WTC11 (cell line): ENCODE measurements around the gene CFAP20. TPM values are rescaled to one million over a fixed set of nuclear protein-coding genes. Genes with fewer than 3 reads are reported as not detected.

Experiments
- ATAC-seq: fragments of 200-7000 bp; cut with Tn5 transposase; 2 replicates; pipeline ENCODE4 v1.10.0; 2021; ENCODE audit warnings: mild to moderate bottlenecking, moderate library complexity
- CTCF ChIA-PET: fragments of 300-600 bp; sonication (Branson Sonifier 250); formaldehyde crosslinking; loops from one replicate; lab custom pipeline; 2021; ENCODE audit warnings: antibody characterized with exemption; lab: Charles Lee
- POLR2A ChIA-PET: fragments of 350-600 bp; sonication (Branson Sonifier 250); formaldehyde crosslinking; loops from one replicate; lab custom pipeline; 2021; ENCODE audit warnings: antibody characterized with exemption; lab: Charles Lee
- DNase-seq: peaks from one replicate; pipeline ENCODE4 v3.0.0; 2021; ENCODE audit warnings: low spot score
- H3K27ac Mint-ChIP-seq: 2 replicates; pipeline ENCODE4 v1.8.0; 2021; ENCODE audit warnings: mixed read lengths
- H3K27me3 Mint-ChIP-seq: 2 replicates; pipeline ENCODE4 v1.8.0; 2021; ENCODE audit warnings: low read depth, mild to moderate bottlenecking, moderate library complexity, mixed read lengths
- H3K36me3 Mint-ChIP-seq: 2 replicates; pipeline ENCODE4 v1.8.0; 2021; ENCODE audit warnings: mixed read lengths
- H3K4me1 Mint-ChIP-seq: 2 replicates; pipeline ENCODE4 v1.8.0; 2022; ENCODE audit warnings: mixed read lengths
- H3K4me3 Mint-ChIP-seq: 2 replicates; pipeline ENCODE4 v1.8.0; 2021; ENCODE audit warnings: mild to moderate bottlenecking, moderate library complexity, mixed read lengths
- H3K9me3 Mint-ChIP-seq: 2 replicates; pipeline ENCODE4 v1.8.0; 2021; ENCODE audit warnings: mixed read lengths
- CREB1 ChIP-seq: sonication (generic); formaldehyde crosslinking; IDR thresholded peaks from 2 replicates; pipeline ENCODE4 v1.8.0; 2023; ENCODE audit warnings: mild to moderate bottlenecking, missing genetic modification reagents
- ESRRA ChIP-seq: sonication (generic); formaldehyde crosslinking; IDR thresholded peaks from 2 replicates; pipeline ENCODE4 v1.8.1; 2022; ENCODE audit warnings: mild to moderate bottlenecking, missing genetic modification reagents, borderline replicate concordance
- FOXJ3 ChIP-seq: sonication (generic); formaldehyde crosslinking; IDR thresholded peaks from 2 replicates; pipeline ENCODE4 v1.9.0; 2021; ENCODE audit warnings: missing genetic modification reagents, mild to moderate bottlenecking, borderline replicate concordance
- GABPB1 ChIP-seq: sonication (generic); formaldehyde crosslinking; IDR thresholded peaks from 2 replicates; pipeline ENCODE4 v1.8.1; 2023; ENCODE audit warnings: mild to moderate bottlenecking, missing genetic modification reagents
- GTF2I ChIP-seq: fragments of 250-450 bp; sonication (Bioruptor Pico); conservative IDR thresholded peaks from 2 replicates; pipeline ENCODE4 v1.4.0; 2021; ENCODE audit warnings: mild to moderate bottlenecking
- HMGA2 ChIP-seq: fragments of 250-450 bp; sonication (Bioruptor Pico); IDR thresholded peaks from 2 replicates; pipeline ENCODE4 v1.4.0; 2021; ENCODE audit warnings: mild to moderate bottlenecking, moderate library complexity
- MYBL2 ChIP-seq: sonication (generic); formaldehyde crosslinking; IDR thresholded peaks from 2 replicates; pipeline ENCODE4 v1.8.1; 2023; ENCODE audit warnings: mild to moderate bottlenecking, moderate library complexity, missing genetic modification reagents
- NFATC4 ChIP-seq: fragments of 250-450 bp; sonication (Bioruptor Pico); IDR thresholded peaks from 2 replicates; pipeline ENCODE4 v1.9.0; 2021; ENCODE audit warnings: mild to moderate bottlenecking
- NR2C2 ChIP-seq: sonication (generic); formaldehyde crosslinking; IDR thresholded peaks from 2 replicates; pipeline ENCODE4 v1.8.0; 2022; ENCODE audit warnings: mild to moderate bottlenecking, missing genetic modification reagents
- RELA ChIP-seq: sonication (generic); formaldehyde crosslinking; IDR thresholded peaks from 2 replicates; pipeline ENCODE4 v1.8.1; 2022; ENCODE audit warnings: missing genetic modification reagents, mild to moderate bottlenecking, borderline replicate concordance
- SMAD3 ChIP-seq: sonication (generic); formaldehyde crosslinking; IDR thresholded peaks from 2 replicates; pipeline ENCODE4 v1.8.0; 2022; ENCODE audit warnings: missing genetic modification reagents, mild to moderate bottlenecking, borderline replicate concordance
- SOX15 ChIP-seq: fragments of 250-450 bp; sonication (Bioruptor Pico); IDR thresholded peaks from 2 replicates; pipeline ENCODE4 v1.9.0; 2021; ENCODE audit warnings: mild to moderate bottlenecking
- SP1 ChIP-seq: sonication (generic); formaldehyde crosslinking; conservative IDR thresholded peaks from 2 replicates; pipeline ENCODE4 v1.8.1; 2022; ENCODE audit warnings: missing genetic modification reagents
- TEAD1 ChIP-seq: sonication (generic); formaldehyde crosslinking; IDR thresholded peaks from 2 replicates; pipeline ENCODE4 v1.8.0; 2022; ENCODE audit warnings: mild to moderate bottlenecking, missing genetic modification reagents
- ZNF138 ChIP-seq: sonication (generic); formaldehyde crosslinking; conservative IDR thresholded peaks from 2 replicates; pipeline ENCODE4 v1.8.1; 2022; ENCODE audit warnings: mild to moderate bottlenecking, moderate library complexity, missing genetic modification reagents
- ZNF396 ChIP-seq: fragments of 250-450 bp; sonication (Bioruptor Pico); IDR thresholded peaks from 2 replicates; pipeline ENCODE4 v1.8.0; 2021; ENCODE audit warnings: mild to moderate bottlenecking, moderate library complexity, borderline replicate concordance
- ZNF423 ChIP-seq: fragments of 250-450 bp; sonication (Bioruptor Pico); IDR thresholded peaks from 2 replicates; pipeline ENCODE4 v2.1.2; 2022; ENCODE audit warnings: mild to moderate bottlenecking, moderate library complexity
- ZSCAN18 ChIP-seq: fragments of 250-450 bp; sonication (Bioruptor Pico); IDR thresholded peaks from 2 replicates; pipeline ENCODE4 v2.1.2; 2022; ENCODE audit warnings: mild to moderate bottlenecking, moderate library complexity
- total RNA-seq: library from RNA; stranded (reverse); gene quantifications from 3 replicates; pipeline ENCODE4 v1.2.3, GENCODE V29; 2021
- TF ChIP-seq, protein P1 (sequence below): sonication (generic); formaldehyde crosslinking; IDR thresholded peaks from 2 replicates; pipeline ENCODE4 v1.8.1; 2023; ENCODE audit warnings: mild to moderate bottlenecking, missing genetic modification reagents, moderate library complexity
- TF ChIP-seq, protein P2 (sequence below): sonication (generic); formaldehyde crosslinking; conservative IDR thresholded peaks from 2 replicates; pipeline ENCODE4 v1.8.1; 2022; ENCODE audit warnings: mild to moderate bottlenecking, missing genetic modification reagents
- TF ChIP-seq, protein P3 (sequence below): sonication (generic); formaldehyde crosslinking; IDR thresholded peaks from 2 replicates; pipeline ENCODE4 v1.8.1; 2022; ENCODE audit warnings: missing genetic modification reagents, borderline replicate concordance
- TF ChIP-seq, protein P4 (sequence below): sonication (generic); formaldehyde crosslinking; IDR thresholded peaks from 2 replicates; pipeline ENCODE4 v1.8.0; 2022; ENCODE audit warnings: mild to moderate bottlenecking, missing genetic modification reagents
- TF ChIP-seq, protein P5 (sequence below): sonication (generic); formaldehyde crosslinking; IDR thresholded peaks from 2 replicates; pipeline ENCODE4 v1.8.1; 2023; ENCODE audit warnings: mild to moderate bottlenecking, moderate library complexity, missing genetic modification reagents

Gene CFAP20
- total RNA-seq, 1 experiment from 2014 or later: 41.9 TPM

DNA sequence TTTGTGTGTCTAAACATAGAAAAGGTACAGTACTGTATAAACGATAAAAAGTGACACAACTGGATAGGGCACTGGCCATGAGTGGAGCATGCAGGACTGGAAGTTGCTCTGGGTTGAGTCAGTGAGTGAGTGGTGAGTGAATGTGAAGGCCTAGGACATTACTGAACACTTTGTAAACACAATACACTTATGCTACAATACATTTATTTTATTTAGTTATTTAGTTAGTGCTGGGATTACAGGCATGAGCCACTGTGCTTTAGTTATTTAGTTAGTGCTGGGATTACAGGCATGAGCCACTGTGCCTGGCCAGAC is 4.6 kb downstream of the CFAP20 start:
- no peak overlapping the region for H3K4me3 Mint-ChIP-seq
- H3K27ac Mint-ChIP-seq: no peak overlapping the region
- H3K27me3 Mint-ChIP-seq: no peaks in the 10 kb centered on the region
- H3K9me3 Mint-ChIP-seq: no peaks in the 10 kb centered on the region
- POLR2A ChIA-PET: no interaction called here
- H3K4me1 Mint-ChIP-seq: peaks cover 45% of the 10 kb centered on the region
- ATAC-seq: no peak
- CTCF ChIA-PET: no interaction called here
- H3K36me3 Mint-ChIP-seq: no peaks in the 10 kb centered on the region
- TF ChIP-seq RELA (no peak), ZNF396 (CRISPR knock-in tag) (no peak), SP1 (CRISPR knock-in tag) (no peak), NR2C2 (CRISPR knock-in tag) (no peak), ESRRA (CRISPR knock-in tag) (no peak), SOX15 (CRISPR knock-in tag) (no peak), HMGA2 (CRISPR knock-in tag) (no peak), NFATC4 (CRISPR knock-in tag) (no peak), SMAD3 (CRISPR knock-in tag) (no peak), ZNF423 (CRISPR knock-in tag) (no peak), CREB1 (CRISPR knock-in tag) (no peak), MYBL2 (CRISPR knock-in tag) (no peak), TEAD1 (CRISPR knock-in tag) (no peak)
- TF ChIP-seq, protein P1, sequence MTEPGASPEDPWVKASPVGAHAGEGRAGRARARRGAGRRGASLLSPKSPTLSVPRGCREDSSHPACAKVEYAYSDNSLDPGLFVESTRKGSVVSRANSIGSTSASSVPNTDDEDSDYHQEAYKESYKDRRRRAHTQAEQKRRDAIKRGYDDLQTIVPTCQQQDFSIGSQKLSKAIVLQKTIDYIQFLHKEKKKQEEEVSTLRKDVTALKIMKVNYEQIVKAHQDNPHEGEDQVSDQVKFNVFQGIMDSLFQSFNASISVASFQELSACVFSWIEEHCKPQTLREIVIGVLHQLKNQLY (CRISPR knock-in tag): no peak
- TF ChIP-seq, protein P2, sequence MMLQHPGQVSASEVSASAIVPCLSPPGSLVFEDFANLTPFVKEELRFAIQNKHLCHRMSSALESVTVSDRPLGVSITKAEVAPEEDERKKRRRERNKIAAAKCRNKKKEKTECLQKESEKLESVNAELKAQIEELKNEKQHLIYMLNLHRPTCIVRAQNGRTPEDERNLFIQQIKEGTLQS (CRISPR knock-in tag): no peak
- TF ChIP-seq, protein P3, sequence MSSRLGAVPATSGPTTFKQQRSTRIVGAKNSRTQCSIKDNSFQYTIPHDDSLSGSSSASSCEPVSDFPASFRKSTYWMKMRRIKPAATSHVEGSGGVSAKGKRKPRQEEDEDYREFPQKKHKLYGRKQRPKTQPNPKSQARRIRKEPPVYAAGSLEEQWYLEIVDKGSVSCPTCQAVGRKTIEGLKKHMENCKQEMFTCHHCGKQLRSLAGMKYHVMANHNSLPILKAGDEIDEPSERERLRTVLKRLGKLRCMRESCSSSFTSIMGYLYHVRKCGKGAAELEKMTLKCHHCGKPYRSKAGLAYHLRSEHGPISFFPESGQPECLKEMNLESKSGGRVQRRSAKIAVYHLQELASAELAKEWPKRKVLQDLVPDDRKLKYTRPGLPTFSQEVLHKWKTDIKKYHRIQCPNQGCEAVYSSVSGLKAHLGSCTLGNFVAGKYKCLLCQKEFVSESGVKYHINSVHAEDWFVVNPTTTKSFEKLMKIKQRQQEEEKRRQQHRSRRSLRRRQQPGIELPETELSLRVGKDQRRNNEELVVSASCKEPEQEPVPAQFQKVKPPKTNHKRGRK (CRISPR knock-in tag): no peak
- TF ChIP-seq, protein P4, sequence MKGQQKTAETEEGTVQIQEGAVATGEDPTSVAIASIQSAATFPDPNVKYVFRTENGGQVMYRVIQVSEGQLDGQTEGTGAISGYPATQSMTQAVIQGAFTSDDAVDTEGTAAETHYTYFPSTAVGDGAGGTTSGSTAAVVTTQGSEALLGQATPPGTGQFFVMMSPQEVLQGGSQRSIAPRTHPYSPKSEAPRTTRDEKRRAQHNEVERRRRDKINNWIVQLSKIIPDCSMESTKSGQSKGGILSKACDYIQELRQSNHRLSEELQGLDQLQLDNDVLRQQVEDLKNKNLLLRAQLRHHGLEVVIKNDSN (CRISPR knock-in tag): no peak
- TF ChIP-seq, protein P5, sequence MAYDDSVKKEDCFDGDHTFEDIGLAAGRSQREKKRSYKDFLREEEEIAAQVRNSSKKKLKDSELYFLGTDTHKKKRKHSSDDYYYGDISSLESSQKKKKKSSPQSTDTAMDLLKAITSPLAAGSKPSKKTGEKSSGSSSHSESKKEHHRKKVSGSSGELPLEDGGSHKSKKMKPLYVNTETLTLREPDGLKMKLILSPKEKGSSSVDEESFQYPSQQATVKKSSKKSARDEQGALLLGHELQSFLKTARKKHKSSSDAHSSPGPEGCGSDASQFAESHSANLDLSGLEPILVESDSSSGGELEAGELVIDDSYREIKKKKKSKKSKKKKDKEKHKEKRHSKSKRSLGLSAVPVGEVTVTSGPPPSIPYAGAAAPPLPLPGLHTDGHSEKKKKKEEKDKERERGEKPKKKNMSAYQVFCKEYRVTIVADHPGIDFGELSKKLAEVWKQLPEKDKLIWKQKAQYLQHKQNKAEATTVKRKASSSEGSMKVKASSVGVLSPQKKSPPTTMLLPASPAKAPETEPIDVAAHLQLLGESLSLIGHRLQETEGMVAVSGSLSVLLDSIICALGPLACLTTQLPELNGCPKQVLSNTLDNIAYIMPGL (CRISPR knock-in tag): no peak
- TF ChIP-seq, all 79 proteins: peak for 0
- no peak for DNase-seq

DNA sequence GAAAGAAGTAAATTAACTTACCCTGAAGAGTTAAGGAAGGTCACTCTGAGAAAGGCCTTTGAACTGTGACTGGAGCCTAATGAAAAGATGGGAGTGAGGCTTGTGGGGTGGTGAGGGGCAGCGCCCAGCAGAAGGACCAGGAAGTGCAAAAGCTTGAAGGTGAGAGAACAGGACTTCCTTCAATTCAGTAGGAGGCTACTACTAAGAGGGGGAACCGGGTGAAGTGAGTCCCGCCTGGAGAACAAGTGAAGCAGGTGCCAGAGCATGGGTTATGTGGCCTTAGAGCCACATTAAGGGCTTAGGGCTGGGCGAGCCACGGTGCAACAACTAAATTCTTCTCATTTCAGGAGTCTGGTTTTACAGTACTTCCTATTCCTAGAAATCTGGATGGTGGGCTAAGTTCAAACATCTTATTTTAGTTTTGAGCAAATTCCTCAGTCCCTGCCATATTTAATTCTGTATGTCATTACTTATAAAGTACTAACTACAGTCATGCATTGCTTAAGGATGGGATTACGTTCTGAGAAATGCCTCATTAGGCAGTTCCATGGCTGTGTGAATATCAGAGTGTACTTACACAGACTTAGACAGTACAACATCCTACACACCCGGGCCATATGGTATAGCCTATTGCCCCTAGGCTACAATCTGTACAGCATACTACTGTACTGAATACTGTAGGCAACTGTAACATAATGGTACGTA is 5.1 kb downstream of the CFAP20 start:
- POLR2A ChIA-PET: no interaction called here
- H3K4me1 Mint-ChIP-seq: peaks cover 45% of the 10 kb centered on the region
- no peak for TF ChIP-seq ZSCAN18
- TF ChIP-seq FOXJ3: no peak
- TF ChIP-seq, protein P3 (CRISPR knock-in tag): no peak
- TF ChIP-seq GABPB1: no peak
- no peak for TF ChIP-seq ZNF138 (CRISPR knock-in tag)
- no peak for TF ChIP-seq GTF2I (CRISPR knock-in tag)
- TF ChIP-seq NR2C2 (CRISPR knock-in tag): no peak
- ATAC-seq (no peak), DNase-seq (no peak)
- no peak overlapping the region for H3K27ac Mint-ChIP-seq
- H3K27me3 Mint-ChIP-seq: no peaks in the 10 kb centered on the region
- no peak overlapping the region for H3K4me3 Mint-ChIP-seq
- H3K36me3 Mint-ChIP-seq: no peaks in the 10 kb centered on the region
- CTCF ChIA-PET: interaction anchor here (0.5 to 4.1 kb wide), 6 partner anchors 26 to 218 kb away, joined by 3 to 55 read pairs (median 3); no protein-coding TSS in a partner anchor
- no peaks in the 10 kb centered on the region for H3K9me3 Mint-ChIP-seq
